HG03520 (cell line): ENCODE results near the gene AJAP1.

ENCODE experiments used
- ATAC-seq: cut with Tn5 transposase; IDR thresholded peaks from one replicate; pipeline ENCODE4 v1.9.1; 2021; ENCODE audit warnings: mild to moderate bottlenecking, moderate library complexity; ENCODE audit not compliant: unreplicated experiment

The AJAP1 gene

DNA sequence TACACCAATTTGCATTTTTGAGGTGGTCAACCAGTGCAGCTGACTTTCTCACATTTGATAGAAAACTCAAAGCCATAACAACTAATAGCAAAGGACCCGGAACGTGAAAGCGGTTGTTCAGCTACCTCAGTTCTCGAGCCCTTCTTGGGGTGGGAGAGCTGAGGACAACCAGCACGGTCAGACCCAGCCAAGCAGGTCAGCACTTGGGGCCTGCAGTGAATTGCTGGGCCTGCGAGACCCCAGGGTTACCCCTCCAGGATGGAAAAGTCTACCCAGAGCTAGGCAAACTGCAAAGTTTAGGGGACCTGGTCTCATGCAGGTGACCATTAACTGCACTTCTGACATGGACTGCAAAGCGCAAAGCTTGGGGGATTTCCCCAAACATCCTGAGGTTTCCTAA, 23.8 kb upstream of the AJAP1 start:
- no peak for ATAC-seq

DNA sequence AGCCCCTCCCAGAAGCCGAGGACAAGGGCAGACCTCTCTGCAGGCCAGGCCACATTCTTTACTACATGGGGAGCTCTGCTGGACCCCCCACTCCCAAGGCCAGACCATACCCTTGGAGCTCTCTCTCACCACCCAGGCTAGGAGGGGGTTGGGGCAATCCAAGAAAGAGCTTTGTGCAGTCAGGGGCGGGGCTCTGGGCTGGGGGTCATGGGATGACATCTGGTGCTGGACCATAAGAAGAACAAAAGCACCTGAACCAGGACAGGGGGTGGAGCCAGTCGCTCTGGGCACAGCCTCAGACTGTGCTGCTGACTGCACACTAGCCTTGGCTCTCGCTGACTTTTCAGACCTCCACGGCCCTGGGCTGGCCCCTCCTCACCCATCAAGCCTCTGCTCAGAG, 23.1 kb upstream of the AJAP1 start:
- no peak for ATAC-seq

DNA sequence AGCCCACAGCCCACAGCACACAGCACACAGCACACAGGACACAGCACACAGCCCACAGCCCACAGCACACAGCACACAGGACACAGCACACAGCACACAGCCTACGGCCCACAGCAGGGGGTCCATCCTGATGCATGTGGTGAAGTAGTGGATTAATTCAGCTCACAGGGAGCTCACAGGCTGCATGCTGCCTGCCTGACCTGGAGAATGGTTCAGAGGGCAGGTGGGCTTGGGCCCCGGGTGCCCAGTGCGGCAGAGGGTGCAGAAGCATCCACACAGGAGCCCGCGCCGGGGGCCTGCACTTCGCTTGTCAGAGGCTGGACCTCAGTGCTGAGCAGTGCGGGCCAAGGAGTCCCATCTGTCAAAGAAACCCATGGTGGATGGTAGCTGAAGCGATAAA, 21.1 kb upstream of the AJAP1 start:
- no peak for ATAC-seq

DNA sequence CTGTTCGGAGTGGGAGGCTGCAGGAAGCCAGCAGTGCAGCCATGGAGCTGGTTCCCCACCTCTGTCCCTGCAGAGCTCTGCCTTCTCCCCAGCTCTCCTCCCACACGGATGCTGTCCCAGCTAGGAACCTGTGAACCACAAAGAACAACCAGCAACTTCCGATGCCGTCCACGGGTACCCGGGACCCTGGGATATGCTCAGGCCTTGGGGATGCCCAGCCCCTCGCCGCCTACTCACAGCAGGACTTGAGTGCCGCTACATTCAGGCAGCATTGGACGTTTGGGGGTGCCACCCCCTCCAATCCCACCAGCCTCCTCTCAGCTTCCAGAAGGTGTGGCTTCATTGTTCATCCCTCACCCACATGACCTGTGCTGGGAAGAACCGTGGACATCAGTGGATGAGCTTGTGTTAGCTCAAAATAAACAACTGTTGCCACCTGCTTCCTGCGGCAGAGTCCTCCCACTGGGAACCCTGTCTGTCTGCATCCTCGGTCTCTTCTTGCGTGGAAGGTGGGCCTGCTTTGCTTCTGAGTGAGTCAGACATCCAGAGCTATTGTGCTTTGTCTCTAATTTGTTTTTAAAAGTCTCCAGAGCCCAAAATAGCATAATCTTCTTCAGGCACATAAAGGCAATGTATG, 20.1 kb upstream of the AJAP1 start:
- ATAC-seq, result no peak

DNA sequence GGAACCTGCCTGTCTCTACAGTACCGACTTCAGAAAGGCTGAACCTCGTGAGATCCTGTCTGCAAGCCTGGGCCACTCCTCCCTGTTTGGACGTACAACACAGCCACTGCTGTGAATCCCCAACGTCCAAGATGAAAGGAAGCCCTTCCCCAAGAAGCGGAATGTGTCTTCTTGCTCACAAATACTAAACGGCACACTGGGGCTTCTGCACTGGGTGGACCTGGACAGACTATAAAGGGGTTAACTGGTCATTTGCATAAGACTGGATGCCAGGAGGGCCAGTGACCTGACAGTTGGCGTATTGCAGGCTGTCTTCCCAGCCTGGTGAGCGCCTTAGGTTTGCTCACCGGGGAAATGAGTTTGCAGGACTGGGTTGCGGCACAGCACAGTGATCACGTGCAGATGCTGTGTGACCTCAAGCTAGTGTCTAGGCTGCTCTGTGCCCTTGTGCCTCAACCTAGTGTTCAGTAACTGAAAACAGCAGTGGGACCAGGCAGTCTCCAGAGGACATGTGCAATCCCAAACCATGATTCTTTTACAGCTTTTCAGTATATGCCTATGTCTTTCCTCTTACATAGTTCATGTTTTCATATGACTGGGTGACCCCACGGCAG, 19.5 kb upstream of the AJAP1 start:
- no peak for ATAC-seq

DNA sequence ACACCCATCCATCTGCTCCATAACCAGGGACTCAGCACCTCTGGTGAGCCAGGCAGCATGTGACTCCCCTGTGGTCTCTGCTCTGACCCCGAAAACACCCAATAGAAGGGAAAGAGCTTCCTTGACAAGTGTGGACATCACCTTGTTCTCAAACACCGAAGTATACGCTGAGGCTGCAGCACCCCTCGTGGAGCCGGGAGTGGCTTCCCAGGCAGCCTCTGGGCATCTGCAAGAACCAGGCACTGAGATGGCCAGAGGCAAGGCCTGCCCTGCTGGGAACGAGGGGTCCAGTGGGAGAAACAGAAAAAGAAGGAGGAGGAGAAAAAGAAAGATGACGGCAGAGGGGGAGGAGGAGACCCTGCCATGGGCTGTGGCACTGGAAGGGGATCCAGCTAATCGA, 18.2 kb upstream of the AJAP1 start:
- ATAC-seq, result no peak

DNA sequence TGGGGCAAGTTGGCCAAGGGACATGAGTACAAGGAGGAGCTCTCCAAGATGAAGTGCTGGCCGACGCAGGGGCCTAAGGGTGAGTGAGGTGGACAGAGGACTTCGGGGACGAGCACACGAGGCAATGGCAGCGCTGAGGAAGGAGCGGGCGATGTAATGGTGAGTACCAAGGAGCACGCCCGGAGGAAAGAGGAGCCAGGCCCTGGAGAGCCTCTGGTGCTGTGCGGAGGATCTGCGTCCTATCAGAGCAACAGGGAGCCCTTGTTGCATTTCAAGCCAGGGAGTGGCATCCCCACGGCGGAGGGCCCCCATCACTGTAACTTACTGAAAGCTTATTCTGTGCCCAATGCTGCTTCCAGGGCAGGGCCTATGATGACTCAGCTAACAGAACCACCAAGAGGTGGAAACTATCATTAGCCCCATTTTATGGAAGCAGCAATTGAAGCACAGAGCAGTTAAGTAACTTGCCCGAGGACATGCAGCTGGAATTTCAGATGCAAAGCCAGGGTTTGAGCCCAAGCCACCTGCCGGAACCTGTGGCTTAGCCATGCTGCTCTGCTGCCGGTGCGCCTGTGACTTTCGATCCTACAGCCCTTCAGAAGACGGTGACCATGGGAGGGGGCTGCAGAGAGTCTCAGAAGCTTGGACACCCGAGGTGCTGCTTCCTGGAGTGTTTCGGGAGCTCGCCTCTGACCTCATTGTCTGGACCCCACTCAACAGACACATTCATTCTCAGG, 17.6 kb upstream of the AJAP1 start:
- ATAC-seq, result no peak

DNA sequence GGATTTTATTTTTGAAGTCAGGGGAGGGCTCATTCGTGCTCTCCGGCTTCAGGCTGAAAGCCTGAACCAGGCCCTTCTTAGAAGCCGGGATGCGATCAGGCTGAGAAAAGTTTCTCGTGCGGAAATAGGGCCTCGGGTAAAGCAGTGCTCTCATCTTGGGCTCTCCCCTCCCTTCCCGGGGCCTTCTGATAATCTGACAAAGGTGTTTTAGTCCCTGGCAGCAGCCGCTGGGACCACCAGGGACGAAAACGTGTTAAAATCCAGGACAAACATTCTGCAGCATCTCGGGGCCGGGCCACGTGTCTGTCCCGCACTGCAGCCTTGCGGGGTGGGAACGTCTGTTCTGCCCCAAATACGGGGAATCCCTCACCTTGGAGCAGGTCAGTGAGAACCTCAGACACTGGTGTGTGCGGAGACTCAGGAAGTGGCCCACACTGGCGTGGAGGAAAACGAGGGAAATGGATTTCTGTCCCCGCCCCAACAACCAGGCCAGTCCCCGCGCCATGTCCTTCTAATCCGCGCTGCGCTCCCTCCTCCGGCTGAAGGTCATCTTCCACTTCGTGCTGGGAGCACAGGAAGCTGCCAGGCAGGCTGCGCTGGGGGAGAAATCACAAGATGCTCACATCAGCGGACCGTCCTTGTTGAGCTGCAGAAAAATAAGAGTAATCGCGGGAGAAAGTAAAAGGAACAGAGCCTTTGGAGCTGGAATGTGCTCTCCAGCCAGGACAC, 16.6 kb upstream of the AJAP1 start:
- ATAC-seq, result no peak

DNA sequence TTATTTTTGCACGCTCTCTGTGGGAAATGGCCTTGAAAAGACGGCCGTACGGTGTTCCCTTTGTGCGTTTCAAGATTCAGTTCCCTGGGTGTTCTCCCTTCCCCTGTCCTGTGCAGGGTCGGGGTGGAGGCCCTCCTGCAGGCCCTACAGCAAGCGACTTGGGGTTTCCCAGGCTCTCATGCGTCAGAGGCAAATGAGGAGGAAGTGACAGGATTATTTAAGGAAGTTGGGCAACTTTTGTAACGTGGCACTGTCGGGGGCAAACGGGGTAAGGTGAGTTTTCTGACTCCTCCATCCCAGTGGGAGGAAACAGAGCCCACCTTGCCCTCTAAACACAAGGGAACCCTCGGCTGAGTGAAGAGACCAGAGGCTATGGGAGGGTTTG, 16.1 kb upstream of the AJAP1 start:
- no peak for ATAC-seq

DNA sequence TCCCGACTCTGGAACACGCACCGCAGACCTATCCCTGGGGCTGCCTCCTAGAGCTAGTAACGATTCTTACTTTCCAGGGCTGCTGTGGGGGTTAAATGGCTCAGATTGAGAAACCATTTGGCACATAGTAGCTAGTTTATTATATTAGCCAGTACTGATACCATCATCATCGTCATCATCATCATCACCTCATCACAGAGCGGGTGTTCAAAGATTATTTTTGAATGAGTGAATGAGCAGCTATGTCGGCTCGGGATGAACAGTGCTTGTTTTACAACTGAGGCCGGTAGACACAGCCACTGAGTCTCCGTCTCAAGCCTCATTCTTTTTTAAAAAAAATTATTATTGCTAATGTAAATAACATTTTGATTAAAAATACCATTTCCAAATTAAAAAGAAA, 13.5 kb upstream of the AJAP1 start:
- no peak for ATAC-seq

DNA sequence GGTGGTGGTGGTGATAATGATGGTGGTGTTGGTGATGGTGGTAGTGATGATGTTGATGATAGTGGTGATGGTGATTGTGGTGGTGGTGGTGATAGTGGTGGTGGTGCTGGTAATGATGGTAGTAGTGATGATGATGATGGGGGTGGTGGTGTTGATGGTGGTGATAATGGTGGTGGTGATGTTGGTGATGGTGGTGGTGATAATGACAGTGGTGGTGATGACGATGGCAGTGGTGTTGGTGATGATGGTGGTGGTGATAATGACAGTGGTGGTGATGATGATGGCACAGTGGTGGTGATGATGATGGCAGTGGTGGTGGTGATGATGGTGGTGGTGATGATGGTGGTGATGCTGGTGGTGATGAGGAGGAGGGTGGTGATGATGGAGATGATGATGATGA, 7.0 kb upstream of the AJAP1 start:
- no peak for ATAC-seq

DNA sequence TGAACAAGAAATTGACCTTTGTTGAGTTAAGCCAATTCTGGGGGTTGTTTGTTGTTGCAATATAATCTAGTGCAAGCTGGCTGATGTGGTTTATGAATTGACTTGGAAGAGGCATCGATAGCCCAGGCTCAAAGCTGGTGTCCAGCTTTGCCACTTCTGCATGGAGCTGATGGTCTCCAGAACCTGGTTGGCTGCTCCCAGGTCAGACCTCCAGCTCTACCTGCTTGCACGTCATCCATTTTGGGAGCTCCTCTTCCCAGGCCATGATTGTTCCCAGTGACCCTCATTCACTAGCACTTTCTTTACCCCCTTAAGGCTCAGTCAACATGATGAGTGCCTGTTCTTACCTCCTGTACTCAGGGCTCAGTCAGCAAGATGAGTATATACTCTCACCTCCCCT, 5.8 kb upstream of the AJAP1 start:
- no peak for ATAC-seq

DNA sequence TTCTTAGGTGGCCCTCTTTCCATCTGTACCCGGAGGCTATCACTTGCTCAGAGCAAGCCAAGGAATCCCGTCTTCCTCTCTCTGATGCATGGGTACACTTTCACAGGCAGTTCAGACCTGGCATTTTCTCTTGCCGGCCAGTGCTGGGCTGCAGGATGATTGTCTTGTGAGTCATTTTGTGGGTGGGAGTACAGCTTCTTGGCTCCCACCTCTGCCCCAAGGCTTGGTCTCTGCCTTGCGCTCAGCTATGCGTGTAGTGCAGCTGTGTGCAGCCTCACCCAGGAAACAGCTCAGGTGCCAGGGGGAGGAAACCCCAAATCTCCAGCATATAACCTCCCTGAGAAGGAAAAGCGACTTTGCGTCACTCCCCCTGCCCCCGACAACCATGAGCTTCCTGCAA, 3.9 kb upstream of the AJAP1 start:
- no peak for ATAC-seq

DNA sequence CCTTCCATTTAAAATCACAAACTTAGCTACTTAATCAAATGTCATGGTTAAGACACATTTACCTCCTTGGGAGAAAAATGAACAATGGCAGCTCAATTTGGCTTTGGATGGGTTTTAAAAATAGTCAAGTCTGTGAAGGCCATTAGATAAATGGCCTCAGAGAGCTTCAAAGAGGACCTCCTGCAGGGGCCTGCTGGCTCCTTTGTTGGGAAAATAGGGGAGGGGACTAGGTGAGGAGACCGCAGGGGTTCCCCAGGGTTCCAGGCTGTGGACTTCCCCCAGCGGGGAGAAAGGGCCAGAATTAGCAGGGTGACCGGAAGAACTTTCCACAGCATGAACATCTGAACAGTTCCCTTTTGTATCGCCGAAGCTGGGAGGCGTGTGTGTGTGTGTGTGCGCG, 3.4 kb upstream of the AJAP1 start:
- ATAC-seq, result no peak

DNA sequence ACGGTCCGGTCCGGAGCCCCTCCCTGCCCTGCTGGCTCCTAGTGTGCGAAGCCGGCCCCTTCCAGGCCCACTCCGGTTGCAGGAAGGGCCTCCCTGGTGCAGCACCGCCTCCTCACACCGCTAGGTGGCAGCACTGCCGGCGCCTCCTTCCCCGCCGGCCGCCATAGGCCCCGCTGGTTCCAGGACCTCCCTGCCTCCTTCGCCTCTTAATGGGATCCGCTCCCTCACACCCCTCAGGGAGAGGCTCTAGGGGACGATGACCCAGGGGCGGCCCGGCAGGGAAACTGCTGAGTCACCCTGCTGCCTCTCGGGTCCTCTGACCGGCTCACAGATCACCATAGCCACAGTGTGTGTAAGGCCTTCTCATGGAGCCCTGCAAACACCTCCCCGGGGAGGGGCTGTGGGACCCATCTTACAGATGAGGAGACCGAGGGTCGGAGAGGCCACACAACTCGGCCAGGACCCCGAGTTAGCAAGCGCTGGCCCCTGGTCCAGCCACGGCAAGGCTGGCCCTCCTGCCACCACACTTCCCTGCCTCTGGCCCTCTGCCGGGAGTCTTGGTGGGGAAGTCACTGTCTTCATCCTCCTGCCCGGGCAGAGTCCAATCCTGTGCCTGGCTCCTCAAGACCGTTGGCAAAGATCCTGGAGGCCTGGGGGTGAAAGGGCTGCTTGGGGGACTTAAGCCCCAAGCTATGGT, 1.6 kb upstream of the AJAP1 start:
- no peak for ATAC-seq

DNA sequence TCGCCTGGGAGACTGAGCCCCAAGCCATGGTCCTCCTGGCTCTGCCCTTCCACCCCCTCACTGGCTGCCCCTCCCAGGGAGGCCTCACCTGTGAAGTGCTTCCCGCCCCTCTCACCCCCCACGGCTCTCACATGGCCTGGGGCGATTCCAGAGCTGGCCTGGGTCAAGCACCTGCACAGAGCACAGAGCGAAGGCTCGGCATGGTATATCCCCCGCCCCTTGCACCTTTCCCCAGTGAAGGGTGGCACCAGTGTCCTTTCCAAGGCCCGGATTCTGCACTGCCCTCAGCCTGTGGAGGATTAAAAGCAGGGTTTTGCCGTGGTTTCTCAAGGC, 1.1 kb upstream of the AJAP1 start:
- ATAC-seq, result no peak

DNA sequence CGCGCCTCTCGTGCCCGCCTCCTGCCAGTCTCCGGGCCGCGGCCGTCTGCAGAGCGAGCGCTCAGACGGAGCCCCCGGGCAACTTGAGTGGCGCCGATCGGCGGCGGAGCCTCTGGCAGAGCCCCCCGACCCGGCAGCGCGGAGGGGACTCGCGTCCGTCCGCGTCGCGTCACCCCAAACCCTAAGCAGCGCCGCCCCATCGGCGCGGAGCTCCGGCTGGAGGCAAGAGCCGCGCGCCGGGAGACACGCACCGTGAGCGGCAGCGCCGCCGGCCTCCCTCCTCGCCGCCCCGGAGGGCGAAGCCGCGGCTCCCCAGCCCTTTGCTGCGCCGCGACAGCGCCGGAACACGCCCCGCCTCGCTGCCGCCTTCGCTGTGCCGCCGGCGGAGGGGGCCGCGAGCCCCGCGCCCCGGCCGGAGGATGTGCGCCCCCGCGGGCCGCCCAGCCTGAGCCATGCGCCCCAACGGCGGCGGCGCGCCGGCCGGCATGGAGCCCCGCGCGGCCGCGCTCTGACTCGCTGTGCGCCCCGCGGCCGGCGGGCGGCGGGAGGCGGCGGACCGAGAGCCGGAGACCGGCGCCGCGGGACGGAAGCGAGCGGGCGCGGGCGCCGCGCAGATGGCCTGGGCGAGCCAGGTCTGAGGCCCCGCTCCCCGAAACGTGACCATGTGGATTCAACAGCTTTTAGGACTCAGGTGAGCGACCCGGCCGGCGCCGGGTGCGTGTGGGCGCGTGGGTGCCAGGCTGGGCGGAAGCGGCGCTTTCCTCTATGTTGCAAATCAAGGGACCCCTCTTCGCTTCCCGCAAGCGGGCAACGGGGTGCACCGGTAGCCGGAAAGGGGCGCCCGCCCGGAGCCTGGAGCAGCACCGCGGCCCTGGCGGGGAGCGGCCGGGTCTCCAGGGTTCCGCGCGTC, 610 bp downstream of the AJAP1 start:
- ATAC-seq, result no peak

DNA sequence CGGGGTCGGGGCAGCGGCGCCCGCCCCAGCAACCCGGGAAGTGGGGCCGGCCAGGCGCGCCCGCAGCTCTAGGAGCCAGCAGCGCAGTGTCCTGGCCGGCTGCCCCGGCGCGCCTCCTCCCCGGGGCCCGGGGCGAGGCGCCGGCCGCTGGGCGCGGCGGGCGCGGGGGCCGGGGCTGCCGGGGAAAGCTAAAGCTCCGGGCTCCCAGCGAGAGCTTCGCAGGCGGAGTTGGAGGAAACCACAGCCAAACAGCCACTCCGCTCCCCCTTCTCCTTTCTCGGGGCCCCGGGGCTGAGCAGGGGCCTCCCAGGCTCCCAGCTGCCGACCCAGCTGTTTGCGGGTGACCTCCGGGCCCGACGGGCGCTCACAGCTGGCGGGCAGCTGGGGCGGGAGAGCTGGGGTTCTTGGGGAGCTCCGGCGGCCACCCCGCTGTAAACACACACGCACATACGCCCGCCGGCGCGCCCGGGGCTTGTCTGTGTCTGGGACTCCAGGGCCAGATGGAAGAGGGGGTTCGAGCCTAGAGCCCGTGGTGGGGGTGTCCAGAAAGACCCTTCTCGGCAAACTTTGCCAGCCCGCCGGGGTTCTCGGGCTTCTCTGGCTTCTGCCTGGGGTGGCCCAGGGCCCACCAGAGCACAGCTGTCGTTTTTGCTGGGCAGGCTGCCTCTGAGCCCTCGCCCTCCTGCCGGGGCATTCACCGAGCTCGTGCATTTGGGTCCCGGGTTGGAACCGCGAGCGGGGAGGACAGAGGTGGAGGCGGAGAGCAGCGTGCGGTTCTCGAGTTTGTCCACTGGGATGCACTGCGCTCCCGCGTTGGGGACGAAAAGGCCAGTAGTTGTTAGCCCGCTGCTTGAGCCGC, 1.5 kb downstream of the AJAP1 start:
- ATAC-seq, result no peak

DNA sequence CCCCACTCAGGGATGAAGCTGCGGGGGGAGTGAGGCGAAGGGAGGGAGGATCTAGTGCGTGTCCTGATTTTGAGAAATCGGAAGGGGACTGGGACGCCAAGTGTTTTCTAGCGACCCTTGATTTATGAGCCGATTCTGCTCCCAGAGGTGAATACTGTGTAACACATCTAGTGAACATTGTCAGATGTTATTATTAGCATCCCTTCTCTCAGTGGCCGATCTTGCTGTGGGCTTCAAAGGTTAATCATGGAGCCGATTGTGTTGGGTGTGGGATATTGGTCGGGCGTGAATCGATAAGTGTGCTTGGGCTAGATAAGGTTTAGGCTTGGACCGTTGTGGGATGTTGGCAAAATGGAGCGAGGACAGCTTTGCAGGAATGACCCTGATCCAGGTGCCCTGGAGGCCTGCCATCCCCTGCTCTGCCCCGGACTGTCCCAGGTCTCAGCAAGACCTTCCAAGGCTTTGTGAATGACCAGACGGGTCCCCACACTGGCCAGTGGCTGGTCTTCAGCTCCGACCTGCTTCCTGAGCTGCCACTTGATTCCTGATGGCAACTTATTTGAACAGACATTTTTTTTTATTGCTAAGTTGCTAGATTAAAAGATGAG, 2.2 kb downstream of the AJAP1 start:
- ATAC-seq, result no peak
